Mesenchymal stem cell (in vitro differentiated cells and primary cell): ENCODE results near the gene TMEM196.

Source experiments
- DNase-seq: peaks from one replicate; pipeline ENCODE4 v3.0.0-alpha.2; 2013
- H2AFZ ChIP-seq: one replicate; pipeline ENCODE4 v1.6.1; 2013; ENCODE audit warnings: low read depth, mild to moderate bottlenecking, control low read depth, inconsistent platforms, low read length, moderate library complexity
- H2AK5ac ChIP-seq: 2 replicates; pipeline ENCODE4 v1.6.1; 2013; ENCODE audit warnings: low read length, moderate library complexity, mild to moderate bottlenecking, inconsistent platforms; ENCODE audit not compliant: severe bottlenecking
- H2BK120ac ChIP-seq: one replicate; pipeline ENCODE4 v1.6.1; 2013; ENCODE audit warnings: low read depth, mild to moderate bottlenecking, inconsistent platforms, low read length, moderate library complexity
- H2BK12ac ChIP-seq, 2 experiments: one replicate each; pipeline ENCODE4 v1.6.1; 2013; ENCODE audit warnings: inconsistent platforms in 2 of 2, low read length in 2 of 2, mild to moderate bottlenecking in 2 of 2, moderate library complexity in 2 of 2, control low read depth in 1 of 2
- H2BK15ac ChIP-seq: one replicate; pipeline ENCODE4 v1.6.1; 2013; ENCODE audit warnings: mild to moderate bottlenecking, low read depth, inconsistent platforms; ENCODE audit not compliant: poor library complexity, severe bottlenecking
- H2BK5ac ChIP-seq: 2 replicates; pipeline ENCODE4 v1.6.1; 2013; ENCODE audit warnings: low read depth, mild to moderate bottlenecking, low read length, control low read depth, inconsistent platforms; ENCODE audit not compliant: poor library complexity, severe bottlenecking
- H3K14ac ChIP-seq, 2 experiments: one replicate each; pipeline ENCODE4 v1.6.1; 2013; ENCODE audit warnings: inconsistent platforms in 2 of 2, low read length in 2 of 2, control low read depth in 1 of 2, mild to moderate bottlenecking in 1 of 2, moderate library complexity in 1 of 2
- H3K18ac ChIP-seq, 2 experiments: one replicate each; pipeline ENCODE4 v1.6.1; 2013; ENCODE audit warnings: inconsistent platforms in 2 of 2, low read length in 2 of 2, control low read depth in 1 of 2, low read depth in 1 of 2, mild to moderate bottlenecking in 1 of 2
- H3K23ac ChIP-seq, 2 experiments: one replicate each; pipeline ENCODE4 v1.6.1; 2013; ENCODE audit warnings: inconsistent platforms in 2 of 2, low read length in 2 of 2, mild to moderate bottlenecking in 2 of 2, moderate library complexity in 2 of 2, control low read depth in 1 of 2
- H3K27ac ChIP-seq: 2 replicates; pipeline ENCODE4 v1.5.1; 2013; ENCODE audit warnings: mild to moderate bottlenecking, moderate library complexity, low read length, control low read depth, inconsistent platforms; ENCODE audit not compliant: poor library complexity, severe bottlenecking
- H3K27me3 ChIP-seq, 2 experiments: 2 replicates each; pipeline versions ENCODE4 v1.6.1 to v1.7.0; 2013; ENCODE audit warnings: low read length in 2 of 2, mild to moderate bottlenecking in 2 of 2, moderate library complexity in 2 of 2, control low read depth in 1 of 2, inconsistent platforms in 1 of 2; ENCODE audit not compliant: control insufficient read depth in 1 of 2, insufficient read depth in 1 of 2
- H3K36me3 ChIP-seq, 2 experiments: 2 replicates each; pipeline versions ENCODE4 v1.6.1 to v1.7.0; 2013; ENCODE audit warnings: low read length in 2 of 2, control low read depth in 1 of 2, inconsistent platforms in 1 of 2, low read depth in 1 of 2, mild to moderate bottlenecking in 1 of 2; ENCODE audit not compliant: insufficient read depth in 2 of 2, control insufficient read depth in 1 of 2
- H3K4ac ChIP-seq, 2 experiments: one replicate each; pipeline ENCODE4 v1.6.1; 2013; ENCODE audit warnings: inconsistent platforms in 2 of 2, low read length in 2 of 2, mild to moderate bottlenecking in 2 of 2, moderate library complexity in 2 of 2, control low read depth in 1 of 2, low read depth in 1 of 2
- H3K4me1 ChIP-seq: 2 replicates; pipeline ENCODE4 v1.6.1; 2013; ENCODE audit warnings: low read depth, low read length, control low read depth; ENCODE audit not compliant: control insufficient read depth, insufficient read depth
- H3K4me2 ChIP-seq: 2 replicates; pipeline ENCODE4 v1.6.1; 2013; ENCODE audit warnings: low read length, mild to moderate bottlenecking, inconsistent platforms; ENCODE audit not compliant: poor library complexity, severe bottlenecking
- H3K4me3 ChIP-seq, 2 experiments: 2 replicates each; pipeline versions ENCODE4 v1.5.1 to v1.7.0; 2013; ENCODE audit warnings: low read length in 2 of 2, mild to moderate bottlenecking in 2 of 2, control low read depth in 1 of 2, low read depth in 1 of 2; ENCODE audit not compliant: insufficient read depth in 1 of 2
- H3K79me1 ChIP-seq: replicated peaks from 2 replicates; pipeline ENCODE4 v1.6.1; 2013; ENCODE audit warnings: mild to moderate bottlenecking, control low read depth, low read length, inconsistent platforms; ENCODE audit not compliant: poor library complexity, severe bottlenecking
- H3K9ac ChIP-seq: 2 replicates; pipeline ENCODE4 v1.7.0; 2013; ENCODE audit warnings: mild to moderate bottlenecking, low read length, moderate library complexity
- H3K9me3 ChIP-seq: 2 replicates; pipeline ENCODE4 v1.7.0; 2013; ENCODE audit warnings: mild to moderate bottlenecking, low read length; ENCODE audit not compliant: control insufficient read depth
- H4K8ac ChIP-seq: one replicate; pipeline ENCODE4 v1.6.1; 2013; ENCODE audit warnings: inconsistent platforms, mild to moderate bottlenecking, low read length, moderate library complexity
- H4K91ac ChIP-seq: one replicate; pipeline ENCODE4 v1.6.1; 2013; ENCODE audit warnings: mild to moderate bottlenecking, low read length, inconsistent platforms
- WGBS: methylation state at CpG from one replicate; pipeline ENCODE4 v1.1.7; 2013; ENCODE audit warnings: mixed read lengths; 5-methylcytosine and 5-hydroxymethylcytosine counted together

The TMEM196 gene

GRCh38 chr7:19775578-19775977 lies 2.2 kb upstream of the TMEM196 start:
- H3K79me1 ChIP-seq: no peaks in the 10 kb centered on the region
- no peak overlapping the region for H3K23ac ChIP-seq
- peaks cover 13% of the 10 kb centered on the region for H3K4me1 ChIP-seq
- WGBS: 80% methylated on average over 1 of the region's 1 CpG
- no peak overlapping the region for H2BK15ac ChIP-seq
- H3K36me3 ChIP-seq: no peaks in the 10 kb centered on the region
- no peaks in the 10 kb centered on the region for H3K9me3 ChIP-seq
- no peak overlapping the region for H3K4me3 ChIP-seq
- H3K27ac ChIP-seq: no peak overlapping the region
- no peak overlapping the region for H2BK12ac ChIP-seq
- H2BK120ac ChIP-seq: no peak overlapping the region
- DNase-seq: no peak
- H2BK5ac ChIP-seq: no peak overlapping the region
- no peak overlapping the region for H3K4ac ChIP-seq
- no peak overlapping the region for H3K4me2 ChIP-seq
- H3K9ac ChIP-seq: no peak overlapping the region
- H2AFZ ChIP-seq: no peak overlapping the region
- H3K27me3 ChIP-seq: peaks cover 0 to 31% of the 10 kb centered on the region in 2 experiments
- no peak overlapping the region for H2AK5ac ChIP-seq
- no peak overlapping the region for H4K8ac ChIP-seq
- H4K91ac ChIP-seq: no peak overlapping the region
- no peak overlapping the region for H3K18ac ChIP-seq
- H3K14ac ChIP-seq: no peak overlapping the region

- 7% methylated on average over 17 of the region's 17 CpGs for WGBS
- Histone ChIP-seq H3K27me3 (peaks cover 0 to 31% of the 10 kb centered on the region in 2 experiments), H2AK5ac (no peak overlapping the region), H3K4me2 (peak overlapping the region; percentile 98), H3K4me1 (peaks cover 13% of the 10 kb centered on the region), H3K14ac (peak overlapping the region in 1 of 2 experiments; percentile 7), H4K91ac (no peak overlapping the region), H3K9me3 (no peaks in the 10 kb centered on the region), H3K23ac (peak overlapping the region in 1 of 2 experiments; percentile 46), H2BK15ac (no peak overlapping the region), H3K9ac (no peak overlapping the region), H2BK120ac (no peak overlapping the region), H4K8ac (no peak overlapping the region), H3K36me3 (no peaks in the 10 kb centered on the region), H3K79me1 (no peaks in the 10 kb centered on the region), H3K4ac (no peak overlapping the region), H3K18ac (no peak overlapping the region), H3K4me3 (peak overlapping the region; percentile 53 to 76), H3K27ac (no peak overlapping the region), H2BK5ac (no peak overlapping the region), H2AFZ (no peak overlapping the region), H2BK12ac (no peak overlapping the region)
- DNase-seq: no peak
Observed at GRCh38 chr7:19772306-19772705, 1.1 kb downstream of the TMEM196 start.

- H3K27ac ChIP-seq: no peak overlapping the region
- H2BK5ac ChIP-seq: no peak overlapping the region
- no peaks in the 10 kb centered on the region for H3K36me3 ChIP-seq
- H3K4me1 ChIP-seq: no peaks in the 10 kb centered on the region
- H3K4me3 ChIP-seq: no peak overlapping the region
- H3K14ac ChIP-seq: no peak overlapping the region
- no peak overlapping the region for H3K4ac ChIP-seq
- H3K27me3 ChIP-seq: no peaks in the 10 kb centered on the region
- no peak overlapping the region for H2BK15ac ChIP-seq
- H4K8ac ChIP-seq: no peak overlapping the region
- H2AK5ac ChIP-seq: no peak overlapping the region
- no peak overlapping the region for H2BK120ac ChIP-seq
- WGBS: 80% methylated on average over 3 of the region's 3 CpGs
- DNase-seq: no peak
- H2BK12ac ChIP-seq: no peak overlapping the region
- H3K23ac ChIP-seq: no peak overlapping the region
- no peak overlapping the region for H3K9ac ChIP-seq
- no peak overlapping the region for H3K18ac ChIP-seq
- H3K4me2 ChIP-seq: no peak overlapping the region
- no peak overlapping the region for H4K91ac ChIP-seq
- no peak overlapping the region for H2AFZ ChIP-seq
- H3K79me1 ChIP-seq: no peaks in the 10 kb centered on the region
- H3K9me3 ChIP-seq: no peaks in the 10 kb centered on the region
Observed at GRCh38 chr7:19762631-19763030, 10.8 kb downstream of the TMEM196 start.

- H2AFZ ChIP-seq: no peak overlapping the region
- H2BK120ac ChIP-seq: no peak overlapping the region
- H2AK5ac ChIP-seq: no peak overlapping the region
- H3K4ac ChIP-seq: no peak overlapping the region
- no peak overlapping the region for H3K14ac ChIP-seq
- peak; percentile 50 for DNase-seq
- H3K4me1 ChIP-seq: peaks cover 2% of the 10 kb centered on the region
- no peak overlapping the region for H4K8ac ChIP-seq
- no peak overlapping the region for H3K4me3 ChIP-seq
- H3K18ac ChIP-seq: no peak overlapping the region
- H4K91ac ChIP-seq: no peak overlapping the region
- no peak overlapping the region for H2BK15ac ChIP-seq
- no peak overlapping the region for H3K4me2 ChIP-seq
- H3K23ac ChIP-seq: no peak overlapping the region
- no peak overlapping the region for H2BK5ac ChIP-seq
- H3K27ac ChIP-seq: no peak overlapping the region
- peak overlapping the region; percentile 57 for H3K9ac ChIP-seq
- WGBS: 28% methylated on average over 4 of the region's 6 CpGs
- H3K79me1 ChIP-seq: no peaks in the 10 kb centered on the region
- H3K36me3 ChIP-seq: no peaks in the 10 kb centered on the region
- H3K27me3 ChIP-seq: no peaks in the 10 kb centered on the region
- H3K9me3 ChIP-seq: no peaks in the 10 kb centered on the region
- no peak overlapping the region for H2BK12ac ChIP-seq
Observed at GRCh38 chr7:19754521-19755116, 18.8 kb downstream of the TMEM196 start.
